NB4 (cell line): ENCODE results near the gene LAMA5.

Source experiments
- DNase-seq: peaks from one replicate; pipeline ENCODE4 v3.0.0; 2010; ENCODE audit warnings: low read depth
- H3K4me3 ChIP-seq: one replicate; pipeline ENCODE4 v1.5.1; 2011; ENCODE audit warnings: mild to moderate bottlenecking, low read depth, low read length, moderate library complexity
- MYC ChIP-seq: IDR thresholded peaks from 2 replicates; pipeline ENCODE4 v1.6.1; 2011; ENCODE audit warnings: low read depth, low read length
- POLR2A ChIP-seq: IDR thresholded peaks from 2 replicates; pipeline ENCODE4 v1.6.1; 2011; ENCODE audit warnings: mild to moderate bottlenecking; ENCODE audit not compliant: insufficient read length; ENCODE audit errors: extremely low read depth
- TF ChIP-seq, protein P1 (sequence below): IDR thresholded peaks from 2 replicates; pipeline ENCODE4 v1.6.1; 2011; ENCODE audit warnings: low read depth, low read length
- TF ChIP-seq, protein P2 (sequence below): IDR thresholded peaks from one replicate; pipeline ENCODE4 v1.5.1; 2012; ENCODE audit warnings: low read depth, low read length

The LAMA5 gene

DNA sequence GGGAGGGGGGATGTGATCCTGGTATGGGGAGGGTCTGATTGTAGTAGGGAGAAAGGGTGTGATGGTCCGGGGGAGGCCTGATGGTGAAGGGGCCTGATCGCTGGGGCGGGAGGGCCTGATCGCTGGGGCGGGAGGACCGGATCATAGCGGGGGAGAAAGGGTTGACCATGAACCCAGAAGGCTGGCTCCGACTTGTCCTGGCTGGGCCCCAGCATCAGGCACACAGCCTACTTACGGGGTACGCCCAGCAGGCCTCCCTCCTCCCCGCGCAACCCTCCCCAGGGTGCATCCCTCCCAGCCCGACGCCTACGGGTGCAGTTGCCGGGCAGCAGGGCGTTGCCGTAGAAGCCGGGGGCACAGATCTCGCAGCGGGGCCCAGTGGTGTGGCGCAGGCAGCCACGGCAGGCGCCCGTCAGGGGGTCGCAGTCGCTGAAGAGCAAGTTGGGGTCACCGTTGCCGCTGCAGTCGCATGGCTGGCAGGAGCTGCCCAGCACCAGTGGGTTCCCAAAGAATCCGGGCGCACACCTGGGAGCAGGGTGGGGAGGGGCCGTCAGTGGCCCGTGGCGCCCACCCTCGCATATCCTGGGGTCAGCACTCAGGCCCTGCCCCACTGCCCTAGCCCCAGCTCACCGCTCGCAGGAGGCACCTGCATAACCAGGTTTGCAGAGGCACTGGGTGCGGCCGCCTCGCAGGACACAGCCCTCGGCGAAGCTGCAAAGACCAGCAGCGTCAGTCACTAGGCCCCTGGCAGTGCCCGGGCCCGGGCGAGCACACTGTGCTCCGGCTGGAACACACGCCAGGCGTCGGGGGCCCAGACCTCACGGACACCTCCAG lies 43.7 kb downstream of the LAMA5 start:
- H3K4me3 ChIP-seq, result no peak overlapping the region
- DNase-seq, result no peak
- TF ChIP-seq MYC, result no peak
- TF ChIP-seq POLR2A, result no peak
- TF ChIP-seq, protein P1, sequence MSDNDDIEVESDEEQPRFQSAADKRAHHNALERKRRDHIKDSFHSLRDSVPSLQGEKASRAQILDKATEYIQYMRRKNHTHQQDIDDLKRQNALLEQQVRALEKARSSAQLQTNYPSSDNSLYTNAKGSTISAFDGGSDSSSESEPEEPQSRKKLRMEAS, result no peak
- TF ChIP-seq, protein P2, sequence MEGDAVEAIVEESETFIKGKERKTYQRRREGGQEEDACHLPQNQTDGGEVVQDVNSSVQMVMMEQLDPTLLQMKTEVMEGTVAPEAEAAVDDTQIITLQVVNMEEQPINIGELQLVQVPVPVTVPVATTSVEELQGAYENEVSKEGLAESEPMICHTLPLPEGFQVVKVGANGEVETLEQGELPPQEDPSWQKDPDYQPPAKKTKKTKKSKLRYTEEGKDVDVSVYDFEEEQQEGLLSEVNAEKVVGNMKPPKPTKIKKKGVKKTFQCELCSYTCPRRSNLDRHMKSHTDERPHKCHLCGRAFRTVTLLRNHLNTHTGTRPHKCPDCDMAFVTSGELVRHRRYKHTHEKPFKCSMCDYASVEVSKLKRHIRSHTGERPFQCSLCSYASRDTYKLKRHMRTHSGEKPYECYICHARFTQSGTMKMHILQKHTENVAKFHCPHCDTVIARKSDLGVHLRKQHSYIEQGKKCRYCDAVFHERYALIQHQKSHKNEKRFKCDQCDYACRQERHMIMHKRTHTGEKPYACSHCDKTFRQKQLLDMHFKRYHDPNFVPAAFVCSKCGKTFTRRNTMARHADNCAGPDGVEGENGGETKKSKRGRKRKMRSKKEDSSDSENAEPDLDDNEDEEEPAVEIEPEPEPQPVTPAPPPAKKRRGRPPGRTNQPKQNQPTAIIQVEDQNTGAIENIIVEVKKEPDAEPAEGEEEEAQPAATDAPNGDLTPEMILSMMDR, result no peak

DNA sequence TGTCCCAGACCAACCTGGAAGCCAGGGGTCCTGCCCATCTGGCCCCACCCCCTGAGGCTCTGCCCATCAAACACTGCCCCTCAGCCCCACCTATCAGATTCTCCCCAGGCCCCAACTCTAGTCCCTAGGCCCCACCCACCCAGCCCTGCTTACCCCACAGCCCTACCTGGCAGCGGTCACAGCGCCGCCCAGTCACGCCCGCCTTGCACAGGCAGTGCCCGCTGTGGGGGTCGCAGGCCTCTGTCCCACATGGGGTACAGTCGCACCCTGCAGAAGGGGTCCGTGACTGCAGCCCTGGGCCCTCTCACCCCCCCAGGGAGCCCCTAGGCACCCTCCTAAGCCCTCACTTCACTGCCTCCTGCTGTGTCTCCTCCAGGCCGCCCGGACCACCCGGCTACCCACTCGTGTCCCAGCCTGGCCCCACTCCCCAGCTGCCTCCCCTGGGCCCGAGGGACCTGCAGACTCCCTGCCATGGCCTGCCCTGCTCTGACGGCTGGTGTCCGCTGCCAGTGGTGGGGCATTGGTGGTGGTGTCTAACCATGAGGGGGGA lies 44.5 kb downstream of the LAMA5 start:
- DNase-seq, result no peak
- H3K4me3 ChIP-seq, result no peak overlapping the region
- TF ChIP-seq, protein P1, result no peak
- TF ChIP-seq, protein P2, result no peak
- TF ChIP-seq MYC, result no peak
- no peak for TF ChIP-seq POLR2A

DNA sequence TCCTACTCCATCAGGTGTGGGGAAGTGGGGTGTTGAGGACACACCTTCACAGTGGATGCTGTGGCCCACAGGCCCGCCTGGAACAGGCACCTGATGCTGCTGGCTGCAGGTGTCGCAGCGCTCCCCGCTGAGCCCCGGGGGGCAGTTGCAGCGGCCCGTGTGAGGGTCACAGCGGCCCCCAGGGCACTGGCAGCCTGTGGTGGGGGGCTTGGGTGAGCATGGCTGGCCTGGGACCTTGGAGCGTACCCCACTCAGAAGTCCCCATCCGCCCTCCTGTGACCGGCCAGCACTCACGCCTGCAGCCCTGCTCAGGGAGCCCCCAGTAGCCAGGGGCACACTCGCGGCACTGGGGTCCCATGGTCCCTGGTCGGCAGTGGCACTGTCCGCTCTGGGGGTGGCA lies 45.1 kb downstream of the LAMA5 start:
- TF ChIP-seq, protein P1, result no peak
- TF ChIP-seq MYC (no peak), POLR2A (no peak)
- TF ChIP-seq, protein P2, result no peak
- no peak overlapping the region for H3K4me3 ChIP-seq
- no peak for DNase-seq

DNA sequence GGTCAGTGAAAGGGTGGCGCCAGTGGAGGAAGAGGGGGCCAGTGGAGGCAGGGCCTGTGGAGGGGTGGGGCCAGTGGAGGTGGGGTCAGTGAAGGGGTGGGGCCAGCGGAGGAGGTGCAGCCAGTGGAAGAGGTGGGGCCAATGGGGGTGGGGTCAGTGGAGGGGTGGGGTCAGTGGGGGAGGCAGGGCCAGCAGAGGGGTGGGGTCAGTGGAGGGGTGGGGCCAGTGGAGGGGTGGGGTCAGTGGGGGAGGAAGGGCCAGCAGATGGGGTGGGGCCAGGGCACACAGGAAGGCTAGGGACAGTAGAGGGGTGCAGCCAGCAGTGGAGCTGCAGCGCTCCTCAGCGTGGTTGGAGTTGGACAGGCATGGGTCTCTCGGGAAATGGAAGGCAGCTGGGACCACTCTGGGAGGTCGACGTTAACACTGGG lies 45.6 kb downstream of the LAMA5 start:
- DNase-seq, result no peak
- no peak overlapping the region for H3K4me3 ChIP-seq

DNA sequence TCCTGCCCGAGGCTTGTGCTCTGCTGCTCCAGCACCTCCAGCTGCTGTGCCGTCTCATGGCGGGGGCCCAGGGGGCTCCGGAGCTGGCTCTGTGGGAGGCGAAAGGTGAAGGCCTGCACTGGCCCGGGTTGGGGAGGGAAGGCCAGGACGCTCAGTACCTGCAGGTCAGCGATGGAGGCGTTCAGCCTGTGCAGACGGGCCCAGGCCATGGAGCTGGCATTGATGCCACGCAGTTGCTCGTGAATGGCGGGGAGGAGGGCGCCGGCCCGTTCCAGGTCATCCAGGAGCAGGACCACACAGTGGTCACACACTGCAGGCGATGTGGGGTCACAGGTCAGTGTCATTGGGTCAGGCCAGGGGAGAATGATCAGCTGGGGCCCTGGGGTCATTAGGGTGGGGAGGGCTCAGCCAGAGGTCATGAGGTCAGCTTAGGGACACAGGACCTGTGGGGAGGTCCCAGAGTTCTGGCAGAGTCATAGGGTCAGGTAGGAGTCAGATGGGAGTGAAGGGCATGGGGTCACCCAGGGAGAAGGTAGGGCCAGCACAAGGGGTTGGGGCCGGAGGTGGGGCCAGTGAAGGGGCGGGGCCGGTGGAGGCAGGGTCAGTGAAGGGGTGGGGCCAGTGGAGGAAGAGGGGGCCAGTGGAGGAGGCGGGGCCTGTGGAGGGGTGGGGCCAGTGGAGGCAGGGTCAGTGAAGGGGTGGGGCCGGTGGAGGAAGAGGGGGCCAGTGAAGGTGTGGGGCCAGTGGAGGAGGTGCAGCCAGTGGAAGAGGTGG lies 46.3 kb downstream of the LAMA5 start:
- DNase-seq, result no peak
- H3K4me3 ChIP-seq, result no peak overlapping the region
- TF ChIP-seq, protein P1, result no peak
- TF ChIP-seq MYC (no peak), POLR2A (no peak)
- TF ChIP-seq, protein P2, result no peak

More for the DNA sequence above, 45.6 kb downstream of the LAMA5 start:
- no peak for TF ChIP-seq MYC
- no peak for TF ChIP-seq POLR2A
- TF ChIP-seq, protein P2, result no peak
- TF ChIP-seq, protein P1, result no peak
